GM12878 (cell line): Measurements from ENCODE around the gene PHOX2B. TPM values are rescaled to one million over a fixed set of nuclear protein-coding genes. Genes with fewer than 3 reads are reported as not detected.

ENCODE experiments used
- ATAC-seq: fragments of 200-7000 bp; cut with Tn5 transposase; 3 replicates; pipeline ENCODE4 v1.9.1; 2020; ENCODE audit warnings: mild to moderate bottlenecking, moderate library complexity
- BruUV-seq: library from RNA; stranded (reverse); fragments of 400-500 nt; replicated peaks from 2 replicates; lab custom pipeline; 2021; lab: Mats Ljungman, UMichigan
- CTCF ChIA-PET: fragments of 300-600 bp; sonication (Branson Sonifier 250); formaldehyde crosslinking; extraction: SDS; loops from one replicate; lab custom pipeline; 2021; ENCODE audit warnings: inconsistent platforms; lab: Yijun Ruan, JAX
- POLR2A ChIA-PET: fragments of 350-600 bp; formaldehyde crosslinking; extraction: SDS; loops from one replicate; lab custom pipeline; 2021; ENCODE audit warnings: inconsistent platforms; lab: Charles Lee
- RAD21 ChIA-PET: fragments of 300-600 bp; sonication (Branson Sonifier 250); formaldehyde crosslinking; loops from one replicate; lab custom pipeline; 2023; ENCODE audit warnings: antibody characterized with exemption; ENCODE audit not compliant: unreplicated experiment; lab: Charles Lee
- SMC1A ChIA-PET: fragments of 300-600 bp; sonication (Branson Sonifier 250); formaldehyde crosslinking; loops from one replicate; lab custom pipeline; 2023; ENCODE audit not compliant: unreplicated experiment, uncharacterized antibody; lab: Charles Lee
- DNase-seq: peaks from one replicate; pipeline ENCODE4 v3.0.0-alpha.2; 2011; ENCODE audit warnings: low read depth, low spot score
- FAIRE-seq: peaks from 3 replicates; lab custom pipeline; 2011; peaks lifted over from hg19 to GRCh38; lab: Jason Lieb, UNC
- H2AFZ ChIP-seq: 2 replicates; pipeline ENCODE4 v1.6.0; 2011; ENCODE audit warnings: low read depth, low read length, control low read depth; ENCODE audit not compliant: control insufficient read depth
- H3K27ac ChIP-seq: 2 replicates; pipeline ENCODE4 v1.5.1; 2011; ENCODE audit warnings: control low read depth; ENCODE audit not compliant: control insufficient read depth, insufficient read depth
- H3K27me3 ChIP-seq, 2 experiments: replicated peaks in 1 of 2; 2 replicates each; pipeline versions ENCODE4 v1.6.0 to v1.6.1; 2011; ENCODE audit warnings: low read length in 1 of 2; ENCODE audit not compliant: control insufficient read depth in 2 of 2, insufficient read depth in 2 of 2
- H3K36me3 ChIP-seq, 2 experiments: 2 replicates each; pipeline ENCODE4 v1.5.1; 2011; ENCODE audit warnings: low read length in 1 of 2; ENCODE audit not compliant: control insufficient read depth in 2 of 2, insufficient read depth in 2 of 2
- H3K4me1 ChIP-seq: 2 replicates; pipeline ENCODE4 v1.6.1; 2011; ENCODE audit warnings: mild to moderate bottlenecking, low read length, moderate library complexity, mixed read lengths; ENCODE audit not compliant: control insufficient read depth, insufficient read depth
- H3K4me2 ChIP-seq: 2 replicates; pipeline ENCODE4 v1.6.0; 2011; ENCODE audit warnings: control low read depth; ENCODE audit not compliant: control insufficient read depth, insufficient read depth
- H3K4me3 ChIP-seq: fragments of 200-600 bp; sonication (generic); 2 replicates; pipeline ENCODE4 v1.5.1; 2016
- H3K79me2 ChIP-seq: 2 replicates; pipeline ENCODE4 v1.6.0; 2011; ENCODE audit warnings: low read length; ENCODE audit not compliant: control insufficient read depth, insufficient read depth
- H3K9ac ChIP-seq: 2 replicates; pipeline ENCODE4 v1.8.0; 2011; ENCODE audit warnings: low read length, control low read depth, mixed read lengths; ENCODE audit not compliant: control insufficient read depth, insufficient read depth
- H3K9me3 ChIP-seq: replicated peaks from 3 replicates; pipeline ENCODE4 v1.5.1; 2011; ENCODE audit warnings: mild to moderate bottlenecking, low read length; ENCODE audit not compliant: control insufficient read depth, insufficient read depth
- H4K20me1 ChIP-seq: 2 replicates; pipeline ENCODE4 v1.6.0; 2011; ENCODE audit not compliant: control insufficient read depth, insufficient read depth
- ATF3 ChIP-seq: IDR thresholded peaks from 2 replicates; pipeline ENCODE4 v1.6.1; 2011; ENCODE audit warnings: low read depth, mild to moderate bottlenecking, low read length, moderate library complexity, borderline replicate concordance; ENCODE audit errors: extremely low read depth
- CHD2 ChIP-seq: IDR thresholded peaks from 2 replicates; pipeline ENCODE4 v1.6.1; 2011; ENCODE audit warnings: low read depth, low read length, improper control_type of control experiment, borderline replicate concordance
- CREM ChIP-seq: IDR thresholded peaks from 2 replicates; pipeline ENCODE4 v1.6.1; 2014; ENCODE audit warnings: antibody characterized with exemption, low read depth
- CUX1 ChIP-seq: IDR thresholded peaks from 2 replicates; pipeline ENCODE4 v1.6.1; 2012; ENCODE audit warnings: improper control_type of control experiment, low read depth, low read length; ENCODE audit not compliant: insufficient replicate concordance
- FOXM1 ChIP-seq: IDR thresholded peaks from 2 replicates; pipeline ENCODE4 v1.6.1; 2012; ENCODE audit warnings: low read depth, mild to moderate bottlenecking, inconsistent platforms, low read length, moderate library complexity
- GABPA ChIP-seq: IDR thresholded peaks from 2 replicates; pipeline ENCODE4 v1.6.1; 2014; ENCODE audit warnings: antibody characterized with exemption, low read depth, mild to moderate bottlenecking, inconsistent platforms
- NFIC ChIP-seq: IDR thresholded peaks from 2 replicates; pipeline ENCODE4 v1.6.1; 2012; ENCODE audit warnings: low read depth, mild to moderate bottlenecking, inconsistent platforms, low read length, moderate library complexity
- ZBTB4 ChIP-seq: fragments of 450-650 bp; formaldehyde crosslinking; IDR thresholded peaks from 2 replicates; pipeline ENCODE4 v1.4.0; 2022; ENCODE audit warnings: mild to moderate bottlenecking, moderate library complexity
- WGBS: methylation state at CpG from one replicate; pipeline ENCODE4 v1.1.6; 2016; ENCODE audit warnings: low lambda C conversion rate; ENCODE audit not compliant: insufficient replicate concordance, insufficient coverage; ENCODE audit errors: missing lambda C conversion rate; 5-methylcytosine and 5-hydroxymethylcytosine counted together
- in situ Hi-C: fragments of 300-500 bp; cut with MboI; formaldehyde crosslinking; loops from 9 replicates; pipeline ENCODE4 v1.14.3; 2018; ENCODE audit warnings: mixed read lengths
- intact Hi-C: fragments of 100-400 bp; cut with micrococcal nuclease; formaldehyde crosslinking; loops from one replicate; pipeline ENCODE4 v1.14.2; 2022; ENCODE audit not compliant: unreplicated experiment
- polyA plus RNA-seq, 11 experiments: library from polyadenylated mRNA; depleted of rRNA in 4 of 11; unstranded in 6 of 11; stranded (reverse) in 5 of 11; fragments of >200 nt; fragmentation: Nextera tagmentation in 4 of 11; fragmentation: Illumina TruSeq in 1 of 11; extraction: Ambion mirVana in 4 of 11; extraction: Trizol in 1 of 11; gene quantifications; 1 replicate in 1 of 11; 2 replicates in 10 of 11; pipeline versions ENCODE4 v1.2.1 to v1.2.3, GENCODE V29; 2011 to 2016; ENCODE audit warnings: inconsistent platforms in 2 of 11, missing spikeins in 2 of 11, low read depth in 1 of 11
- total RNA-seq, 4 experiments: library from RNA; depleted of rRNA in 3 of 4; stranded (reverse); fragments of >200 nt in 3 of 4; fragmentation: Illumina TruSeq in 1 of 4; extraction: Trizol in 1 of 4; gene quantifications; 2 replicates each; pipeline versions ENCODE4 v1.2.1 to v1.2.3, GENCODE V29; 2013 to 2021
- TF ChIP-seq, protein P1 (sequence below): fragments of 450-650 bp; IDR thresholded peaks from 2 replicates; pipeline ENCODE4 v1.6.1; 2017; ENCODE audit warnings: borderline replicate concordance

The PHOX2B gene
- total and polyA plus RNA-seq, 10 of the 15 experiments (the other 5 are each of a cell fraction or from before 2014, with no cell fraction given), result not detected

DNA sequence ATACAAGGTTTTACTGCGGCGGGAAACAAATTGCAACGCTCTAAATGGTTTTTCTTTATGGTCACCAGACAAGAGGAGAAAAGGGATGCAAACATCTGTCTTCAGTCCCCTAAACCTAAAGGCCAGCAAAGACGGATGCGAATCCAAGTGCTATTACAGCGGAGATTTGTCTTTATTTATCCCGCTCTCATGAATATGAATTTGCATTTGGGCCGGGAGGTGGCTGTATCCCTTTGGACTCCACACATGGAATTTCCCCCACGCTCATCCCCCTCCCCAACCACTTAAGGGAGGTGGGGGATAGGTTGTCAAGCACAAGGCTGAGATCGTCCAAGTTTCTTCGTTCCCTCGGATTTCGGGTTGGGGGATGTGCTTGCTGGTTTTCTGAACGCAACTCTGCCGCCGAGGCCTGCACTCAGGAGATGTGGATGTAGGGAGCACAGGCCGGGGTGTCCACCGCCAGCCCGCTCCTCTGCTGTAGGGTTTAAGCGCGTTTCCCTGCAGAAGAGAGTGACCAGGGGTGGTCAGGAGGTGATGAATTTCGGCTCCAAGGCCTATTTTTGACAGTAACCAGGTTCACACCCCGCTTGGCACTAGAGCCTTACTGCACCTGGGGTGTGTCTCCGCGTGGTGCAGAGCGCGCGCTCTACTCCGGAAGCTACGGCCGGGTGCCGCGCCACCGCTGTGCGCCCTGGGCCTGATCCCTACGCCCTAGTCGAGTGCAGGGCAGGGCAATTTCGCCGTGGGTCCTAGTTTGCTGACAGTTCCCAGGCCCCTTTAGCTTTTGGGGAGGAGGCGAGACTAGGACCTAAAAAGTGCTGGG lies 2.3 kb upstream of the PHOX2B start:
- no peak overlapping the region for H3K9ac ChIP-seq
- SMC1A ChIA-PET, result interaction anchor here (0.6 kb wide), 1 partner anchor 370 kb away, joined by 3 read pairs; no protein-coding TSS in a partner anchor
- CTCF ChIA-PET, result no interaction called here
- RAD21 ChIA-PET, result no interaction called here
- intact Hi-C loops, result no loop called here
- no peaks in the 10 kb centered on the region for H3K36me3 ChIP-seq
- no peak overlapping the region for H3K4me2 ChIP-seq
- 43% methylated on average over 40 of the region's 40 CpGs for WGBS
- H3K9me3 ChIP-seq, result peaks cover 1% of the 10 kb centered on the region; the same call in 1 of the 3 replicates
- no peaks in the 10 kb centered on the region for H3K4me1 ChIP-seq
- no peak overlapping the region for H2AFZ ChIP-seq
- no peak overlapping the region for H3K27ac ChIP-seq
- BruUV-seq, result no TSS peak
- no peaks in the 10 kb centered on the region for H3K79me2 ChIP-seq
- POLR2A ChIA-PET, result no interaction called here
- no peak for DNase-seq
- no peaks in the 10 kb centered on the region for H4K20me1 ChIP-seq
- no peak for ATAC-seq
- FAIRE-seq, result no peak
- peaks cover 10 to 19% of the 10 kb centered on the region in 2 experiments for H3K27me3 ChIP-seq
- in situ Hi-C loops, result no loop called here
- no peak overlapping the region for H3K4me3 ChIP-seq
- TF ChIP-seq ZBTB4 (CRISPR knock-in tag) (no peak), CREM (no peak), CUX1 (no peak), FOXM1 (no peak), NFIC (no peak), ATF3 (no peak), CHD2 (no peak), GABPA (no peak)
- TF ChIP-seq, protein P1, sequence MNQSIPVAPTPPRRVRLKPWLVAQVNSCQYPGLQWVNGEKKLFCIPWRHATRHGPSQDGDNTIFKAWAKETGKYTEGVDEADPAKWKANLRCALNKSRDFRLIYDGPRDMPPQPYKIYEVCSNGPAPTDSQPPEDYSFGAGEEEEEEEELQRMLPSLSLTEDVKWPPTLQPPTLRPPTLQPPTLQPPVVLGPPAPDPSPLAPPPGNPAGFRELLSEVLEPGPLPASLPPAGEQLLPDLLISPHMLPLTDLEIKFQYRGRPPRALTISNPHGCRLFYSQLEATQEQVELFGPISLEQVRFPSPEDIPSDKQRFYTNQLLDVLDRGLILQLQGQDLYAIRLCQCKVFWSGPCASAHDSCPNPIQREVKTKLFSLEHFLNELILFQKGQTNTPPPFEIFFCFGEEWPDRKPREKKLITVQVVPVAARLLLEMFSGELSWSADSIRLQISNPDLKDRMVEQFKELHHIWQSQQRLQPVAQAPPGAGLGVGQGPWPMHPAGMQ, result no peak
